GM23338 (cell line): ENCODE measurements around the gene RUNX3. TPM values are rescaled to one million over a fixed set of nuclear protein-coding genes. Genes with fewer than 3 reads are reported as not detected.

ENCODE experiments used
- ATAC-seq: fragments of 200-7000 bp; cut with Tn5 transposase; 3 replicates; pipeline ENCODE4 v1.9.1; 2020
- DNase-seq: peaks from one replicate; pipeline ENCODE4 v3.0.0-alpha.2; 2015; ENCODE audit warnings: low spot score
- H2AFZ ChIP-seq: fragments of 200-600 bp; sonication (generic); 2 replicates; pipeline ENCODE4 v1.8.0; 2016; ENCODE audit warnings: antibody characterized with exemption, mild to moderate bottlenecking, moderate library complexity
- H3F3A ChIP-seq: fragments of 200-600 bp; sonication (generic); replicated peaks from 2 replicates; pipeline ENCODE4 v1.8.0; 2017; ENCODE audit warnings: antibody characterized with exemption, mixed run types, low read depth
- H3K27ac ChIP-seq: fragments of 200-600 bp; sonication (generic); 2 replicates; pipeline ENCODE4 v1.6.1; 2016; ENCODE audit warnings: low read depth
- H3K27me3 ChIP-seq: fragments of 200-600 bp; sonication (generic); 2 replicates; pipeline ENCODE4 v1.8.0; 2016; ENCODE audit warnings: mild to moderate bottlenecking, mixed run types, moderate library complexity; ENCODE audit not compliant: insufficient read depth
- H3K36me3 ChIP-seq: fragments of 200-600 bp; sonication (generic); 2 replicates; pipeline ENCODE4 v1.8.0; 2016; ENCODE audit warnings: mild to moderate bottlenecking; ENCODE audit not compliant: insufficient read depth
- H3K4me1 ChIP-seq: fragments of 200-600 bp; sonication (generic); 2 replicates; pipeline ENCODE4 v1.8.0; 2016; ENCODE audit warnings: mild to moderate bottlenecking, moderate library complexity; ENCODE audit not compliant: insufficient read depth
- H3K4me2 ChIP-seq: fragments of 200-600 bp; sonication (generic); 2 replicates; pipeline ENCODE4 v1.7.1; 2017; ENCODE audit warnings: mixed run types
- H3K4me3 ChIP-seq: fragments of 200-600 bp; sonication (generic); 2 replicates; pipeline ENCODE4 v1.6.1; 2016; ENCODE audit warnings: mixed run types
- H3K79me2 ChIP-seq: fragments of 200-600 bp; sonication (generic); replicated peaks from 2 replicates; pipeline ENCODE4 v1.8.0; 2017; ENCODE audit warnings: mild to moderate bottlenecking; ENCODE audit not compliant: insufficient read depth
- H3K9me2 ChIP-seq: fragments of 200-600 bp; sonication (generic); 2 replicates; pipeline ENCODE4 v1.8.0; 2017; ENCODE audit not compliant: insufficient read depth
- H4K20me1 ChIP-seq: fragments of 200-600 bp; sonication (generic); replicated peaks from 2 replicates; pipeline ENCODE4 v1.8.0; 2017; ENCODE audit warnings: mild to moderate bottlenecking; ENCODE audit not compliant: insufficient read depth
- H3K27ac Mint-ChIP-seq: 2 replicates; pipeline ENCODE4 v1.8.0; 2020; ENCODE audit warnings: inconsistent platforms, mild to moderate bottlenecking, moderate library complexity, mixed read lengths
- H3K27me3 Mint-ChIP-seq: 3 replicates; pipeline ENCODE4 v1.8.0; 2022; ENCODE audit warnings: low read depth, mild to moderate bottlenecking, moderate library complexity, mixed read lengths, inconsistent platforms; ENCODE audit not compliant: insufficient read depth, poor library complexity
- H3K36me3 Mint-ChIP-seq: 3 replicates; pipeline ENCODE4 v1.8.0; 2021; ENCODE audit warnings: low read depth, mild to moderate bottlenecking, inconsistent platforms, moderate library complexity, mixed read lengths
- H3K4me1 Mint-ChIP-seq: 3 replicates; pipeline ENCODE4 v1.8.0; 2020; ENCODE audit warnings: mild to moderate bottlenecking, inconsistent platforms, mixed read lengths
- H3K4me3 Mint-ChIP-seq: 3 replicates; pipeline ENCODE4 v1.8.0; 2021; ENCODE audit warnings: moderate library complexity, mild to moderate bottlenecking, inconsistent platforms, mixed read lengths
- H3K9me3 Mint-ChIP-seq: 3 replicates; pipeline ENCODE4 v1.8.0; 2020; ENCODE audit warnings: moderate library complexity, mild to moderate bottlenecking, inconsistent platforms, mixed read lengths
- CREB1 ChIP-seq: fragments of 250-450 bp; sonication (Bioruptor Pico); IDR thresholded peaks from 2 replicates; pipeline ENCODE4 v1.5.0; 2020; ENCODE audit warnings: low read depth, mild to moderate bottlenecking, moderate library complexity
- EZH2 ChIP-seq: fragments of 200-600 bp; sonication (generic); IDR thresholded peaks from one replicate; pipeline ENCODE4 v1.8.0; 2017; ENCODE audit warnings: antibody characterized with exemption, mild to moderate bottlenecking, low read depth; ENCODE audit not compliant: unreplicated experiment
- JUNB ChIP-seq: IDR thresholded peaks from one replicate; pipeline ENCODE4 v1.6.1; 2016; ENCODE audit warnings: antibody characterized with exemption; ENCODE audit not compliant: unreplicated experiment
- NANOG ChIP-seq: IDR thresholded peaks from 2 replicates; pipeline ENCODE4 v1.6.1; 2016; ENCODE audit warnings: antibody characterized with exemption, borderline replicate concordance
- POLR2AphosphoS5 ChIP-seq: IDR thresholded peaks from 2 replicates; pipeline ENCODE4 v1.6.1; 2016; ENCODE audit warnings: antibody characterized with exemption, low read depth
- ZNF331 ChIP-seq: fragments of 250-450 bp; sonication (Bioruptor Pico); IDR thresholded peaks from 2 replicates; pipeline ENCODE4 v1.5.0; 2020; ENCODE audit warnings: low read depth, mild to moderate bottlenecking, moderate library complexity
- ZNF462 ChIP-seq: fragments of 250-450 bp; sonication (Bioruptor Pico); IDR thresholded peaks from 2 replicates; pipeline ENCODE4 v1.5.0; 2020; ENCODE audit warnings: mild to moderate bottlenecking, moderate library complexity
- polyA plus RNA-seq: library from polyadenylated mRNA; unstranded; fragments of >200 nt; fragmentation: Nextera tagmentation; extraction: Ambion mirVana; gene quantifications from 2 replicates; pipeline ENCODE4 v1.2.1, GENCODE V29; 2016
- total RNA-seq: library from RNA; depleted of rRNA; stranded (reverse); fragments of >200 nt; shearing (Covaris generic); gene quantifications from 2 replicates; pipeline ENCODE4 v1.2.3, GENCODE V29; 2014
- TF ChIP-seq, protein P1 (sequence below), 2 experiments: fragments of 200-600 bp in 1 of 2; sonication (generic) in 1 of 2; conservative IDR thresholded peaks; 2 replicates each; pipeline versions ENCODE4 v1.5.1 to v1.6.1; 2016 to 2017; ENCODE audit warnings: antibody characterized with exemption in 2 of 2, low read depth in 2 of 2, mild to moderate bottlenecking in 2 of 2, moderate library complexity in 1 of 2
- TF ChIP-seq, protein P2 (sequence below): IDR thresholded peaks from one replicate; pipeline ENCODE4 v1.6.1; 2018; ENCODE audit warnings: antibody characterized with exemption; ENCODE audit not compliant: unreplicated experiment

RUNX3 gene
- total and polyA plus RNA-seq, 2 experiments from 2014 or later = 0.23 to 0.73 TPM

- peaks cover 3% of the 10 kb centered on the region; the same call in 1 of the 2 replicates for H3K36me3 ChIP-seq
- H3K4me3 ChIP-seq = no peak overlapping the region
- H3K79me2 ChIP-seq = no peaks in the 10 kb centered on the region
- H4K20me1 ChIP-seq = no peaks in the 10 kb centered on the region
- peaks cover 4% of the 10 kb centered on the region for H3K27me3 Mint-ChIP-seq
- DNase-seq = peak; percentile 53
- H3F3A ChIP-seq = no peaks in the 10 kb centered on the region
- no peak overlapping the region for H3K4me2 ChIP-seq
- ATAC-seq = peak; percentile 85
- no peak overlapping the region for H3K27ac ChIP-seq
- H3K4me1 ChIP-seq = peaks cover 22% of the 10 kb centered on the region
- no peak overlapping the region for H3K4me3 Mint-ChIP-seq
- H2AFZ ChIP-seq = peak overlapping the region; percentile 92; the same call in 1 of the 2 replicates
- H3K9me2 ChIP-seq = no peaks in the 10 kb centered on the region
- no peak for TF ChIP-seq NANOG
- TF ChIP-seq, protein P1, sequence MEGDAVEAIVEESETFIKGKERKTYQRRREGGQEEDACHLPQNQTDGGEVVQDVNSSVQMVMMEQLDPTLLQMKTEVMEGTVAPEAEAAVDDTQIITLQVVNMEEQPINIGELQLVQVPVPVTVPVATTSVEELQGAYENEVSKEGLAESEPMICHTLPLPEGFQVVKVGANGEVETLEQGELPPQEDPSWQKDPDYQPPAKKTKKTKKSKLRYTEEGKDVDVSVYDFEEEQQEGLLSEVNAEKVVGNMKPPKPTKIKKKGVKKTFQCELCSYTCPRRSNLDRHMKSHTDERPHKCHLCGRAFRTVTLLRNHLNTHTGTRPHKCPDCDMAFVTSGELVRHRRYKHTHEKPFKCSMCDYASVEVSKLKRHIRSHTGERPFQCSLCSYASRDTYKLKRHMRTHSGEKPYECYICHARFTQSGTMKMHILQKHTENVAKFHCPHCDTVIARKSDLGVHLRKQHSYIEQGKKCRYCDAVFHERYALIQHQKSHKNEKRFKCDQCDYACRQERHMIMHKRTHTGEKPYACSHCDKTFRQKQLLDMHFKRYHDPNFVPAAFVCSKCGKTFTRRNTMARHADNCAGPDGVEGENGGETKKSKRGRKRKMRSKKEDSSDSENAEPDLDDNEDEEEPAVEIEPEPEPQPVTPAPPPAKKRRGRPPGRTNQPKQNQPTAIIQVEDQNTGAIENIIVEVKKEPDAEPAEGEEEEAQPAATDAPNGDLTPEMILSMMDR (conservative IDR thresholded peaks at IDR 0.05; ENCODE audit: low read depth in 2 of 2) = 0 out of 4 replicates have a peak, but pooled peaks of 1 of the 2 experiments have one; percentile 0
- H3K9me3 Mint-ChIP-seq = peaks cover 13% of the 10 kb centered on the region
- peaks cover 7% of the 10 kb centered on the region; the same call in 2 of the 3 replicates for H3K36me3 Mint-ChIP-seq
- H3K27ac Mint-ChIP-seq = no peak overlapping the region
- peaks cover 25% of the 10 kb centered on the region for H3K4me1 Mint-ChIP-seq
- no peaks in the 10 kb centered on the region for H3K27me3 ChIP-seq
These were observed 40.3 kb upstream of the RUNX3 start for GRCh38 chr1:24970399-24970753.

- H3K79me2 ChIP-seq = no peaks in the 10 kb centered on the region
- H3K4me3 Mint-ChIP-seq = no peak overlapping the region
- H3K27me3 ChIP-seq = no peaks in the 10 kb centered on the region
- ATAC-seq = peak; percentile 42
- no peaks in the 10 kb centered on the region for H4K20me1 ChIP-seq
- DNase-seq = no peak
- no peak overlapping the region for H3K27ac ChIP-seq
- H3K9me2 ChIP-seq = no peaks in the 10 kb centered on the region
- no peaks in the 10 kb centered on the region for H3K36me3 ChIP-seq
- H3K27me3 Mint-ChIP-seq = peaks cover 6% of the 10 kb centered on the region
- H3K9me3 Mint-ChIP-seq = peaks cover 7% of the 10 kb centered on the region
- no peak overlapping the region for H3K4me3 ChIP-seq
- no peak overlapping the region for H3K27ac Mint-ChIP-seq
- peaks cover 22% of the 10 kb centered on the region for H3K4me1 ChIP-seq
- no peaks in the 10 kb centered on the region for H3F3A ChIP-seq
- H3K4me1 Mint-ChIP-seq = peaks cover 25% of the 10 kb centered on the region
- H3K4me2 ChIP-seq = no peak overlapping the region
- peak overlapping the region; percentile 92 for H2AFZ ChIP-seq
- H3K36me3 Mint-ChIP-seq = 0 out of 3 replicates have a peak, but pooled peaks cover 5% of the 10 kb centered on the region
- TF ChIP-seq ZNF462 (CRISPR knock-in tag) (no peak), EZH2 (no peak), ZNF331 (CRISPR knock-in tag) (no peak), JUNB (no peak), CREB1 (CRISPR knock-in tag) (no peak), POLR2AphosphoS5 (no peak)
- TF ChIP-seq, protein P2, sequence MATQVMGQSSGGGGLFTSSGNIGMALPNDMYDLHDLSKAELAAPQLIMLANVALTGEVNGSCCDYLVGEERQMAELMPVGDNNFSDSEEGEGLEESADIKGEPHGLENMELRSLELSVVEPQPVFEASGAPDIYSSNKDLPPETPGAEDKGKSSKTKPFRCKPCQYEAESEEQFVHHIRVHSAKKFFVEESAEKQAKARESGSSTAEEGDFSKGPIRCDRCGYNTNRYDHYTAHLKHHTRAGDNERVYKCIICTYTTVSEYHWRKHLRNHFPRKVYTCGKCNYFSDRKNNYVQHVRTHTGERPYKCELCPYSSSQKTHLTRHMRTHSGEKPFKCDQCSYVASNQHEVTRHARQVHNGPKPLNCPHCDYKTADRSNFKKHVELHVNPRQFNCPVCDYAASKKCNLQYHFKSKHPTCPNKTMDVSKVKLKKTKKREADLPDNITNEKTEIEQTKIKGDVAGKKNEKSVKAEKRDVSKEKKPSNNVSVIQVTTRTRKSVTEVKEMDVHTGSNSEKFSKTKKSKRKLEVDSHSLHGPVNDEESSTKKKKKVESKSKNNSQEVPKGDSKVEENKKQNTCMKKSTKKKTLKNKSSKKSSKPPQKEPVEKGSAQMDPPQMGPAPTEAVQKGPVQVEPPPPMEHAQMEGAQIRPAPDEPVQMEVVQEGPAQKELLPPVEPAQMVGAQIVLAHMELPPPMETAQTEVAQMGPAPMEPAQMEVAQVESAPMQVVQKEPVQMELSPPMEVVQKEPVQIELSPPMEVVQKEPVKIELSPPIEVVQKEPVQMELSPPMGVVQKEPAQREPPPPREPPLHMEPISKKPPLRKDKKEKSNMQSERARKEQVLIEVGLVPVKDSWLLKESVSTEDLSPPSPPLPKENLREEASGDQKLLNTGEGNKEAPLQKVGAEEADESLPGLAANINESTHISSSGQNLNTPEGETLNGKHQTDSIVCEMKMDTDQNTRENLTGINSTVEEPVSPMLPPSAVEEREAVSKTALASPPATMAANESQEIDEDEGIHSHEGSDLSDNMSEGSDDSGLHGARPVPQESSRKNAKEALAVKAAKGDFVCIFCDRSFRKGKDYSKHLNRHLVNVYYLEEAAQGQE = no peak
These were observed 39.7 kb upstream of the RUNX3 start for GRCh38 chr1:24969596-24970398.
